Measurements from ENCODE around the gene PTCRA.

DNA sequence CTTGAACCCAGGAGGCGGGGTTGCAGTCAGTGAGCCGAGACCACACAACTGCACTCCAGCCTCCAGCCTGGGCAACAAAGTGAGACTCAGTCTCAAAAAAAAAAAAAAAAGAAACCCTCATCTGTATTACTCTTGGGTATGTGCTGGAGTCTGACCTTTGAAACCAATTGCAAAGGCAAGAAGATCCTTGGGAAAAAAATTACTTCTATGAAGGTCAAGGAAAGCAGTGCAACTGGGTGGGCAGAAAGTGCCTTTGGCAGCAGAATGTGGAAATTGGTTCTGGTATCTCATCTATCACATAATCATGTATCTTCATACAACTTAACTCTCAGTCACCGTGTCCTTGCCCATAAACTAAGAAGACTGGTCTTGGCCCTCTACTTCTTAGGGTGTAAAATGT, 44.1 kb upstream of the PTCRA start:
- no peak for TF ChIP-seq POLR2AphosphoS5 (IDR thresholded peaks at IDR 0.05; ENCODE audit: low read depth, low read length)
- TF ChIP-seq POLR2A (IDR thresholded peaks at IDR 0.05; ENCODE audit: low read depth, low read length): no peak
- TF ChIP-seq TAF1 (IDR thresholded peaks at IDR 0.05; ENCODE audit: borderline replicate concordance, low read depth, low read length): no peak
